ENCODE measurements around the gene UCMA.

DNA sequence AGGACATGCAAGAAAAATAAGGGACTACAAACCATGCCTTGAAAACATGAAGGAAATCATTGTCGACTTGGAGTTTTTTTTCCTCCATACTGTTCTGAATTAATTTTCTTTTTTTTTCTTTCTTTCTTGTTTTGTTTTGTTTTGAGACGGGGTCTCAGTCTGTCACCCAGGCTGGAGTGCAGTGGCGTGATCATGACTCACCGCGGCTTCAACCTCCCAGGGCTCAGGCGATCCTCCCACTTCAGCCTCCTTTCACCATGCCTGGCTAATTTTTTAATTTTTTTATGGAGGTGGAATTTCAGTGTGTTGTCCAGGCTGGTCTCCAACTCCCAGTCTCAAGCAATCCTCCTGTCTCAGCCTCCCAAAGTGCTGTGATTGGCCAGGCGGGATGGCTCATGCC is 11.6 kb downstream of the UCMA start:
- TF ChIP-seq CTCF (IDR thresholded peaks at IDR 0.05): no peak
- TF ChIP-seq, protein P1, sequence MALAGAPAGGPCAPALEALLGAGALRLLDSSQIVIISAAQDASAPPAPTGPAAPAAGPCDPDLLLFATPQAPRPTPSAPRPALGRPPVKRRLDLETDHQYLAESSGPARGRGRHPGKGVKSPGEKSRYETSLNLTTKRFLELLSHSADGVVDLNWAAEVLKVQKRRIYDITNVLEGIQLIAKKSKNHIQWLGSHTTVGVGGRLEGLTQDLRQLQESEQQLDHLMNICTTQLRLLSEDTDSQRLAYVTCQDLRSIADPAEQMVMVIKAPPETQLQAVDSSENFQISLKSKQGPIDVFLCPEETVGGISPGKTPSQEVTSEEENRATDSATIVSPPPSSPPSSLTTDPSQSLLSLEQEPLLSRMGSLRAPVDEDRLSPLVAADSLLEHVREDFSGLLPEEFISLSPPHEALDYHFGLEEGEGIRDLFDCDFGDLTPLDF (CRISPR knock-in tag; IDR thresholded peaks at IDR 0.05): no peak
- TF ChIP-seq, protein P2, sequence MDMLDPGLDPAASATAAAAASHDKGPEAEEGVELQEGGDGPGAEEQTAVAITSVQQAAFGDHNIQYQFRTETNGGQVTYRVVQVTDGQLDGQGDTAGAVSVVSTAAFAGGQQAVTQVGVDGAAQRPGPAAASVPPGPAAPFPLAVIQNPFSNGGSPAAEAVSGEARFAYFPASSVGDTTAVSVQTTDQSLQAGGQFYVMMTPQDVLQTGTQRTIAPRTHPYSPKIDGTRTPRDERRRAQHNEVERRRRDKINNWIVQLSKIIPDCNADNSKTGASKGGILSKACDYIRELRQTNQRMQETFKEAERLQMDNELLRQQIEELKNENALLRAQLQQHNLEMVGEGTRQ (CRISPR knock-in tag; IDR thresholded peaks at IDR 0.05): no peak
